ENCODE results near the gene CFL2.

The CFL2 gene

GRCh38 chr14:34676516-34677211, 37.7 kb downstream of the CFL2 start:
- DNase-seq (ENCODE audit: low read depth in 2 of 2), result no peak

- DNase-seq (ENCODE audit: low read depth in 2 of 2), result no peak
Observed at GRCh38 chr14:34673702-34674101, 40.7 kb downstream of the CFL2 start.

- no peak for DNase-seq (ENCODE audit: low read depth in 2 of 2)
Observed at GRCh38 chr14:34671716-34672115, 42.7 kb downstream of the CFL2 start.

GRCh38 chr14:34668111-34668510, 46.3 kb downstream of the CFL2 start:
- no peak for DNase-seq (ENCODE audit: low read depth in 2 of 2)

GRCh38 chr14:34667007-34667406, 47.4 kb downstream of the CFL2 start:
- no peak for DNase-seq (ENCODE audit: low read depth in 2 of 2)

- no peak for DNase-seq (ENCODE audit: low read depth in 2 of 2)
Observed at GRCh38 chr14:34665785-34666435, 48.5 kb downstream of the CFL2 start.

GRCh38 chr14:34662561-34663088, 51.8 kb downstream of the CFL2 start:
- DNase-seq (ENCODE audit: low read depth in 2 of 2), result no peak

GRCh38 chr14:34660796-34661195, 53.6 kb downstream of the CFL2 start:
- no peak for DNase-seq (ENCODE audit: low read depth in 2 of 2)

Measured in stimulated activated CD4-positive, alpha-beta T cell treated with anti-CD3 and anti-CD28 coated beads, Interleukin-4, amount 100 ng/mL, for 48 hours (primary cell).